Gastrocnemius medialis (tissue), 4 donors: ENCODE measurements around the gene FANCE. TPM values are rescaled to one million over a fixed set of nuclear protein-coding genes. Genes with fewer than 3 reads are reported as not detected.

Experiments
- ATAC-seq, 2 donors: fragments of 150-250 bp; one replicate each; pipeline ENCODE4 v1.9.1; 2016
- DNase-seq, 2 donors: peaks; one replicate each; pipeline ENCODE4 v3.0.0-alpha.2; 2019
- H3K27ac ChIP-seq, 4 donors: fragments of 200-600 bp; sonication (generic); 1 replicate in 1 of 4; 2 replicates in 3 of 4; pipeline ENCODE4 v1.5.1; 2016 to 2018; ENCODE audit warnings: mild to moderate bottlenecking in 2 of 4, moderate library complexity in 1 of 4
- H3K27me3 ChIP-seq, 3 donors: fragments of 200-600 bp; sonication (generic) in 2 of 3; 1 replicate in 1 of 3; 2 replicates in 2 of 3; pipeline versions ENCODE4 v1.5.1 to v1.6.0; 2016 to 2019; ENCODE audit warnings: mild to moderate bottlenecking in 1 of 3, moderate library complexity in 1 of 3
- H3K36me3 ChIP-seq, 2 donors: fragments of 200-600 bp; sonication (generic) in 1 of 2; one replicate each; pipeline ENCODE4 v1.5.1; 2017 to 2018
- H3K4me1 ChIP-seq, 2 donors: fragments of 200-600 bp; sonication (generic) in 1 of 2; one replicate each; pipeline ENCODE4 v1.5.1; 2016 to 2017; ENCODE audit warnings: mild to moderate bottlenecking in 2 of 2
- H3K4me3 ChIP-seq, 4 donors: fragments of 200-600 bp; sonication (generic) in 3 of 4; 1 replicate in 1 of 4; 2 replicates in 3 of 4; pipeline ENCODE4 v1.5.1; 2016 to 2019; ENCODE audit warnings: mild to moderate bottlenecking in 2 of 4
- H3K9me3 ChIP-seq, 3 donors: fragments of 200-600 bp; sonication (generic) in 2 of 3; 1 replicate in 1 of 3; 2 replicates in 2 of 3; pipeline ENCODE4 v1.5.1; 2016 to 2019
- CTCF ChIP-seq, 5 experiments: fragments of 450-650 bp in 3 of 5; fragments of 200-600 bp in 2 of 5; sonication (generic) in 2 of 5; IDR thresholded peaks in 4 of 5; conservative IDR thresholded peaks in 1 of 5; 1 replicate in 4 of 5; 2 replicates in 1 of 5; pipeline ENCODE4 v1.5.1; 2016 to 2019; ENCODE audit warnings: antibody characterized with exemption in 5 of 5, mild to moderate bottlenecking in 3 of 5, moderate library complexity in 3 of 5
- POLR2A ChIP-seq, 2 donors: fragments of 450-650 bp; IDR thresholded peaks; one replicate each; pipeline ENCODE4 v1.6.1; 2017; ENCODE audit warnings: antibody characterized with exemption in 2 of 2, mild to moderate bottlenecking in 2 of 2, moderate library complexity in 2 of 2
- in situ Hi-C, 4 donors: fragments of 200-750 bp; cut with MboI; loops; one replicate each; pipeline versions ENCODE4 v1.15.0 to v1.8.0; 2017; ENCODE audit warnings: low sequenced_read_pairs in 4 of 4
- intact Hi-C: fragments of 100-400 bp; cut with DNase I; formaldehyde crosslinking; loops from one replicate; pipeline ENCODE4 v1.15.1; 2023; ENCODE audit warnings: low total_unique reads
- total RNA-seq, 4 donors: library from RNA; depleted of rRNA; stranded (reverse); fragments of >200 nt; gene quantifications; one replicate each; pipeline versions ENCODE4 v1.1.0 to v1.2.3, GENCODE V29; 2016

Gene FANCE
- total RNA-seq, 4 donors from 2014 or later: 2.5 to 10.5 (median 5.9) TPM

- H3K36me3 ChIP-seq: peaks cover 0 to 32% of the 10 kb centered on the region in 2 donors
- H3K4me1 ChIP-seq: peaks cover 21 to 32% of the 10 kb centered on the region in 2 donors
- DNase-seq: no peak
- no peak overlapping the region for H3K4me3 ChIP-seq
- H3K27ac ChIP-seq: peak overlapping the region; percentile 44 to 92 (median 88)
- no peaks in the 10 kb centered on the region for H3K27me3 ChIP-seq
- in situ Hi-C loops: no loop called here
- ATAC-seq: no peak
- intact Hi-C loops: no loop called here
- TF ChIP-seq POLR2A (IDR thresholded peaks at IDR 0.05): no peak
- no peak for TF ChIP-seq CTCF (IDR thresholded peaks at IDR 0.05 in 4 of 5, conservative IDR thresholded peaks at IDR 0.05 in 1 of 5)
- H3K9me3 ChIP-seq: no peaks in the 10 kb centered on the region
These were observed 19.8 kb downstream of the FANCE start for GRCh38 chr6:35471836-35472345.

GRCh38 chr6:35473075-35473849 lies 21.1 kb downstream of the FANCE start:
- DNase-seq (no peak), ATAC-seq (no peak)
- no peak overlapping the region for H3K4me3 ChIP-seq
- H3K36me3 ChIP-seq: peaks cover 0 to 34% of the 10 kb centered on the region in 2 donors
- intact Hi-C loops: no loop called here
- H3K27me3 ChIP-seq: no peaks in the 10 kb centered on the region
- in situ Hi-C loops: no loop called here
- peak overlapping the region in 1 of 4 donors; percentile 92 for H3K27ac ChIP-seq
- peaks cover 16 to 27% of the 10 kb centered on the region in 2 donors for H3K4me1 ChIP-seq
- no peaks in the 10 kb centered on the region for H3K9me3 ChIP-seq
- no peak for TF ChIP-seq POLR2A (IDR thresholded peaks at IDR 0.05)
- no peak for TF ChIP-seq CTCF (IDR thresholded peaks at IDR 0.05 in 4 of 5, conservative IDR thresholded peaks at IDR 0.05 in 1 of 5)

- Histone ChIP-seq H3K9me3 (no peaks in the 10 kb centered on the region), H3K27ac (no peak overlapping the region), H3K36me3 (peaks cover 0 to 36% of the 10 kb centered on the region in 2 donors), H3K27me3 (no peaks in the 10 kb centered on the region), H3K4me1 (peaks cover 16 to 27% of the 10 kb centered on the region in 2 donors), H3K4me3 (no peak overlapping the region)
- DNase-seq (no peak), ATAC-seq (no peak)
- in situ Hi-C loops: no loop called here
- TF ChIP-seq POLR2A (IDR thresholded peaks at IDR 0.05) (no peak), CTCF (IDR thresholded peaks at IDR 0.05 in 4 of 5, conservative IDR thresholded peaks at IDR 0.05 in 1 of 5) (no peak)
- intact Hi-C loops: no loop called here
These were observed 21.7 kb downstream of the FANCE start for GRCh38 chr6:35473850-35474130.

- TF ChIP-seq POLR2A (IDR thresholded peaks at IDR 0.05) (no peak), CTCF (IDR thresholded peaks at IDR 0.05 in 4 of 5, conservative IDR thresholded peaks at IDR 0.05 in 1 of 5) (no peak)
- H3K9me3 ChIP-seq: no peaks in the 10 kb centered on the region
- no peak for DNase-seq
- no peak overlapping the region for H3K4me3 ChIP-seq
- H3K27me3 ChIP-seq: no peaks in the 10 kb centered on the region
- peaks cover 0 to 36% of the 10 kb centered on the region in 2 donors for H3K36me3 ChIP-seq
- H3K27ac ChIP-seq: no peak overlapping the region
- intact Hi-C loops: no loop called here
- in situ Hi-C loops: no loop called here
- peaks cover 14 to 22% of the 10 kb centered on the region in 2 donors for H3K4me1 ChIP-seq
- no peak for ATAC-seq
These were observed 22.2 kb downstream of the FANCE start for GRCh38 chr6:35474131-35474941.
